HG03103 (cell line): ENCODE data around the gene POLR1C.
"Not testable (repeated sequence)": the region's sequence is repeated elsewhere in the genome, so short reads cannot be mapped to it uniquely, and the experiment has no call there.

Experiments used
- ATAC-seq: cut with Tn5 transposase; IDR thresholded peaks from one replicate; pipeline ENCODE4 v1.9.1; 2021; ENCODE audit warnings: low read depth; ENCODE audit not compliant: unreplicated experiment

POLR1C gene

DNA sequence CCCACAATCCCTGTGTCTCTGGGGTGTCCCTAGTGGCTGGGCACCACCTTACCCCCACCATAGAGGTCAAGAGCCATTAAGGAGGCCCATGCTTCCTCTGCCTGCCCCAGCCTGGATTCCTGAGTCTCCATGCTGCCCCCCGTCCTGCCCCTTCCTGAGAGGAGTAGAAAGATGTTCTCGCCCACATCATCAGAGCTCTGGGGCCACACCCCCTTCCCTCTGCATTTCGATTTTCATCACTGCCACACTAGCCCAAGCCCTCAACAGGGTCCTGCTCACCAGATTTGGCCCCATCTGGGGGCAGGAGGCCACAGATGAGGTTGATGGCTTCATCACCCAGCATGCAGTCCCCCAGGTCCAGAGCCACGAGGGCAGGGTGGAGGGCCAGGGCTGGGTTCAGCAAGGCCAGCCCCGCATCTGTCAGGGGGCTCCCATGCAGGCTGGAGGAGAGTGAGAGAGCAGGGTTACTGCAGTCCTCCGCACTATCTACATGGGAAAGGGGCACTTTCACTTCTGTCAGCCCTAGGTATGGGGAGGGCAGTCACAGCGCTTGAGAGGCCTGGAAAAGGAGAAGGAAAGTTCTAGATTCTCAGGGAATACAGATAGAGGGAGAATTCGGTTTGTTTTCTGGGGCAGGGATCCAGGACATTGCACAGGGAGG is 8.3 kb upstream of the POLR1C start:
- ATAC-seq = no peak

DNA sequence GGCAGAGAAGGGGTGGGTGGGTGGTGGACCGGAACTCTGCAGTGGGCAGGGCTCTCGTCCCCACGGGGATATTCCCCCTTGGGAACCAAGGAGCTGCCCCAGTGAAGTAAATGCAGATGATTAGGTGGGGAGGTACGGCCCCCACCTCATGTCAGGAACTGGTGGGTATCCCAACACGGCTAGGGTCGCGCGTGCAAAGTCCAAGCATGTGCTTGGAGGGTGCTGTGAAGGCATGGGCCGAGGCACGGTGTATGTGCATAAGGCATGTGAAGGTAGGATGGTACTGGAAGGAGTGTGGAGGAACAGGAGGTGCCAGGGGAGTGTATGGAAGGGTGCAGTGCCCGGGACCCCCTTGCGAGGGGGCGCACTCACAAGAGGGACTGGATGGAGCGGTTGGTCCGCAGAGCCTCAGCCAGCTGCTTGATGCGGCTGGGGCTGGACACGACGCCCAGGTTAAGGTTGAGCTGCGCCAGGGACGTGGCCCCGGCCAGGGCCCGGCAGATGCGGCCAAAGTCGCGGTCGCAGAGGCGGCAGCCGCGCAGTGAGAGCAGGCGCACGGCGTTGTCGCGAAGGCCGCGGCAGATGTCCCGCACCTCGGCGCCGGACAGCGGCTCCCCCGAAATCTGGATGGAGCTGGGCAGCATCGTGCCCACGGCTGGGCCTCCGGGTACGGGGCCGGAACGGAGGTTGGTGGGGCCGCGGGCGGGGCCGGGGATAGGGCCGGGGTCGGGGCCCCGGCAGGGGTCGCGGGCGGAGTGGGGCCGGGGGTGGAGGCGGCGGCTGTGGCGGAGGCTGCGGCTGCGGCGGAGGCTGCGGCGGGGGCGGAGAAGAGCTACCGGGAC is 7.5 kb upstream of the POLR1C start:
- ATAC-seq = no peak

DNA sequence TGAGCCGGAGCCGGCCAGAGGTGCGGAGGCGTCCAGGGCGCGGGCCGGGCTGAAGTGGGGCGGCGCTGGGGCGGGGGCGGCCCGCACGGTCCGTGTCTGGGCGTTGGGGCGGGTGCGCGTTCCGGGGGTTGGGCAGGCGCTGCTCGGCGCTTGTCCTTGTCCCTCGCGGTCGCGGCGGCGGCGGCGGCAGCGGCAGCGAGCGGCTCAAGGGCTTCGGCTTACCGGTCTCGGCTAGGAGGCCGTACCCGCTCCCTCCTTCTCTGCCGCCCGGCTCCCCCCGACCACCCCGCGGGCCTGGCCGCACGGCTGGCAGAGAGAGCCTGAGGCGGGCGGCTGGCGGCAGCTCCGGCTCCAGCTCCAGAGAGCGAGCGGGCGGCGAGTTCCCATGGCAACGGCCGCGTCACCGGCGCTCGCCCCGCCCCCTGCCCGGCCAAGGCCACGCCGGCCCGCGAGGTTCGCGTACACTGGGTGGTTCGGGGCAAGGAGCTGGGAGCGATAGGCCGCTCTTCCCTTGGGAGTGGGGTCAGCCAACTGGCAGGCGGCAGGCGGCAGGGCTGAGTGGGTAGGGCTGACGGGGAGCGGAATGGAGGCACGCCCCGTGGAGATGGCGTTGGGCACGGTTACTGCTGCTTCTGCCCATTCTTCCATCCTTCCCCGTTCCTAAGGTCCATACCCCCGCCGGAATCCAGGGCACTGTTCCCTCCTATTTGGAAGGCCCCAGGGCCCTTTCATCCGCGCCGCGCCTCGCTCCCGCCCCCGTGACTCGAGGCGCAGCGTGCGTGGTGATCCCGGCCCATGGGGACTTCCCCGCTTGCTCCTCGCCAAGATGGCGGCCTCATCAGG is 6.7 kb upstream of the POLR1C start, which contains the start of gene LRRC73:
Gene LRRC73, minus strand, starts transcription at position 363 of the 843 bp plus-strand sequence. CDS start 561 bp downstream, outside the sequence.
- no peak for ATAC-seq

DNA sequence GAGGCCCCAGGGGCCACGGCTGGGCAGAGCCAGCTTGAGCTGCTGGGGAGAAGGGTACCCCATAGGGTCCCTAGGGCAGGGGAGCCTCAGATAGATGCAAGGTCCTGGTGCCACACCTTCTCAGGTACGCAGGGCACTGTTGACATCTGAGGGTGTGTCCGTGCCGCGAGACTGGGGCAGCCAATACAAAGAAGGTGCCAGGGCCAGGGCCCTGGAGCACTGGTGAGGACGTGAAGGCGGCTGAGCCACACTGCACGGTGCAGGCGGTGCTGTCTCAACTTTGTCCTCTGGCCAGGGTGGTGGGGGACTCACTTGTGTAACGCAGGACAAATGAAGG is 6.1 kb upstream of the POLR1C start:
- no peak for ATAC-seq

DNA sequence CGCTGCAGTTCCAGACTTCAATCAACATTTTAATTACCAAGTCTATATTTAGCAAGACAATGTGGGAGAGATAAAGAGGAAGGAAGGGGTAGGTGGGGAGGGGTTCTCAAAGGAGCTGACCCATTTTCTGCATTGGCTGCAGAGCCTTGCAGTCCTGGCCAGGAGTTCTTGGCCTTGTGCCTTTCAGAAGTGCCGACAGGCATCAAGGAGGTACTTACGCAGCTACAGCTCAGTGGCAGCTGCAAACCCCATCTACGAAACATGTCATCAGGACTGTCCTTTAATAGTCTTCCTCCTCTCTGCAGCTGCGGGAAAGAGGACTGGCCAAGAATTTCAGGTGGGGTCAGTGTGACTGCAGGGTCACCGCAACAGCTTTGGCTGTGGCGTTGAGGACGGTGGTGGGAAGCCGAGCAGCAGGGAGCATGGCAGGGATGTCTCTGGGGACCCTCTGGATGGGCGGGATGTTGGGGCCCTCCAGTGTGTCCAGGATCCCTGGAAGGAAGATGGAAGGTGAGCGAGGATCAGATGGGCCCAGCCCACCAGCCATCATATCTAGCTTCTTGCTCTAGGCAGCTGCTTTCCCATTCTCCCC is 5.0 kb upstream of the POLR1C start:
- no peak for ATAC-seq

DNA sequence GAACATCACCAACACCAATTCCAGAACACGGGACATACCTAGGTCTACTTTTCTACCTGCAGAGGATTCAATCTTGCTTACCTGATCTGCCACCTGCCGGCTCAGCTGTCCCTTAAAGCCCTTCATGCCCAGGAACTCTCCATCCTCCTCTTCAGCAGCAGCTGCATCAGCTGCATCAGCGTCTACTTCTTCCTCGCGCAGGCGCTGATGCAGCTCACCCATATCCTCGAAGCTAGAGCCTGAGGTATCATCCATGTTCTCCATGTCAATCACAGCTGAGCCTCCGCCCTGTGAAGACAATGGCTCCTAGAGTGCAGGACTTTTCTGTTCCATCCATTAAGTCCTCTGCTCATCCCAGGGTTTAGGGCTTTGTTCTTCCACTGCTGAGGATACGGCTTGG is 1.1 kb upstream of the POLR1C start:
- no peak for ATAC-seq

DNA sequence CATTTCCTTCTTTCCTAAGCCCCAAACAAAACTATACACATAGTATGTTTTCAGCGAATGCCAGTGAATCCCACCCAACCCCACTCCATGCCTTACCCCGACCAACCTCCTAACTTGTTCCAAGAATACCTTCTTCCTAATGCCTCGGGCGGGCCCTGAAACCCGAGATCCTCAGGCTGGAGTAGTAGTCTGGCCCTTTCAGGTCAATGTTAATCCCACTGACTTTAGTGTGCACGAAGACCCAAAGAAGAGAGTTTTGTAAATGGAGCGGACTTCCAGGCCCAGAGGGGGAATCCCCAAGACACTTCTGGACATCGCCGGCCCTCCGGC is 557 bp upstream of the POLR1C start:
- ATAC-seq = no peak

DNA sequence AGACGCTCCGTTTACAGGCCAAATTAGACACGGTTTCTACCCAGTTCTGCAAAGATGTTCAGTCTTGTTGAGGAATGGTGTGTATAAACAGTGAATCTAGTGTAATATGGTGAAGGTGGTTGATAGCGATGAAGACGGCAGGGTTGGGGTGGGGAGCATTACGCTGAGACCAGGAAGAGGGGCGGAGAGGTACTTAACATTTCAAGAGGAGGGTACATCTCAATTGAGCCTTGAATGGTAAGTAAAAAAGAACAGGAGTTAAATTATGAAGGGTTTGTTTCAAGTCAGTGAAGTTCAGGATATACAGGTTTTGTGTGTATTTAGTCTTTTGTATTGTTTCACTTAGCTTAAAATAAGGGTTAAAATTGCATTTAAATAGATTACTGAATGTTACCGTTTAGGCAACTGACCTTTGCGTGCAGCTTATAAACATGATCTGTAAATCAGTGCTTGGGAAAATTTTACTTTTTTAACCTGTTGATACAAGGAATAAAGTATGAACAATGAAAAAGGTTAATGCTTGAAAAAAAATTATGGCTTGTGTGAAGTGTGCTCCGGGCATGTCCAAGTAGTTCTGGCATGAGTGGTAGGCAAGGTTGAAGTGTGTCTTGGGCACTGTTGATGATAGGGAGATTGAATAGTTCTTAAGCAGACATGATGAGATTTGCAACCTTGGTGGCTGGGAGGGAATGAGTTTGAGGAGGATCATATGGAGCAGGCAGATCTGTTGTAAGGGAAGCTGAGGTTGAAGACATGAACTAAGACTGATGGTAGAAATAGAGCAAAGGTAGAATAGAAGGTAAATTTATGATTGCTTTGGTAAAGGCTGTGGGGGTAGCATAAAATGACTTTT is 842 bp downstream of the POLR1C start:
- no peak for ATAC-seq

DNA sequence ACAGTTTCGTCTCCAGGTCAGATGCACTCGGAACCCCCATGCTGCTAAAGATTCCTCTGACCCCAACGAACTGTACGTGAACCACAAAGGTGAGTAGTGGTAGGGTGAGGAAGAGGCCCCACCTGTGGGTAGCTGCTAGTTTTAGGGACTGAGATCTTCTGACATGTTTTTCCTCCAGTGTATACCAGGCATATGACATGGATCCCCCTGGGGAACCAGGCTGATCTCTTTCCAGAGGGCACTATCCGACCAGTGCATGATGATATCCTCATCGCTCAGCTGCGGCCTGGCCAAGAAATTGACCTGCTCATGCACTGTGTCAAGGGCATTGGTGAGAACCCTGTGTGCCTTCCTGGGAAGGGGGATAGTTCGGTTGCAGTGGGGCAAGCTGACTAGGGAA is 3.2 kb downstream of the POLR1C start:
- no peak for ATAC-seq

DNA sequence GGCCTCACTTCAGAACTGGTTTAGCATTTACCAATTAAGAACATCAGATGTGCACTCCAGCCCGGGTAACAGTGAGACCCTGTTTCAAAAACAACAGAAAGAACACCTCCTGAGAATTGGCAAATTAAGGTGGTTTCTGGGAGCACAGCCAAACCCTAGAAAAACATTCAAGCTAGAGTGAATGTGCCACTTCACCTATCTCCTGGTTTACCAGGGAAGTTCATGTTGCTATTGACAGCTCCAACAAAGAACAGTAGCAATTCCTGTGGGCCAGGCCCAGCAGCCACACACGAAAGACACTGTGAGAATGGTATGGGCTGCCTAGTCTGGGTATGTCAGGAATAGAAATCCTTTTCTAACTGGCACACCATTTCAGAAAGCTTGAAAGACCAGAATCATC is 4.9 kb downstream of the POLR1C start:
- no peak for ATAC-seq

DNA sequence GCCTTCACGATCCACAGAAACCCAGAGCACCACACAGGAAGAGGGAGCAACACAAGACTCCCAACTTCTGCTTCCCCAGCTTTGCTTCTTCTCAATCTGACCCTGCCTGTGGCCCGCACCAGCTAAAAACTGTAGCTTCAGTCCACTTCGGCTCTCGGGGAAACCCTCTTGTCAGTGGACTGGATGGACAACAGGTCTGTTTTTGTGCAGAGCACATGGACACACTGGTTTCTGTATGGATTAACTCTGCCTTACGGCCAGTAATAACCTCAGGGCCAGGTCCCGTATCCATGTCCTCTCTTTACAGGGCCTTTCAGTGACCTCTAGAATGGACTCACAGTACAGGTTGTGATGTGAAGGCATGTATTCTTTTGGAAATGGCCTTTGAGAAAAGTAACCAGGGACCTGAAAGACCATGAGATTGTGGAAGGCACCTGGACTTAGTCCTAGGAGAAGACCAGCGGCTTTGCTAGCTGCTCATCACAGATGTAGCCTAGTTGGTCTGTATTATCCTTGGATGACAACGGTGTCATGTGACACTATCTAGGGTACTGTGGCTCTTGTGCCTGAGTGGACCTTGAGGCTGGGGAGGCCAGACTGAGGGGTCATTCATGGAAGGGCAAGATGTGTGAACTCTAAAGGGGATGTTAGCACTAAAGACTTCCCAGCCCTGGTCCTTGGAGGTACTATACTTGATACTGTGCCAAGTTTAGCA is 5.8 kb downstream of the POLR1C start:
- no peak for ATAC-seq

DNA sequence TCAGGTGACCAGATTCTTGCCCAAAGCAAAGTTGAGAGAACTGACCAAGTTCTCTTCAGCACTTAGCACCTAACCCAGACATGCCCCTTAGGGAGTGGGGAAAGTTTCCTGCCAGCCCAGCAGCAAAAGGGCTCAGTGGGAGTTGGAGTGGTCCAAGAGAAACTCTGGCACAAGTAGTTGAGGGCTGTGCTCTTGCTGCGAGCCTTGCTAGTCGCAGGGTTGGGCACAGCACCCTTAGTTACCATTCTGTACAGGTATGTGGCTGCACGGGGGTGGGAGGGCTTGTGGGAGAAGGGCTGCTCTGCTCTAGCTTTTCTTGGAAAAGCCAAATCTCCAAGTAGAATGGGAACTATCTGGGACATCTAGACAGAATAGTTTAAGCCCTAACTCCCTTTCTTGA is 6.4 kb downstream of the POLR1C start:
- no peak for ATAC-seq

DNA sequence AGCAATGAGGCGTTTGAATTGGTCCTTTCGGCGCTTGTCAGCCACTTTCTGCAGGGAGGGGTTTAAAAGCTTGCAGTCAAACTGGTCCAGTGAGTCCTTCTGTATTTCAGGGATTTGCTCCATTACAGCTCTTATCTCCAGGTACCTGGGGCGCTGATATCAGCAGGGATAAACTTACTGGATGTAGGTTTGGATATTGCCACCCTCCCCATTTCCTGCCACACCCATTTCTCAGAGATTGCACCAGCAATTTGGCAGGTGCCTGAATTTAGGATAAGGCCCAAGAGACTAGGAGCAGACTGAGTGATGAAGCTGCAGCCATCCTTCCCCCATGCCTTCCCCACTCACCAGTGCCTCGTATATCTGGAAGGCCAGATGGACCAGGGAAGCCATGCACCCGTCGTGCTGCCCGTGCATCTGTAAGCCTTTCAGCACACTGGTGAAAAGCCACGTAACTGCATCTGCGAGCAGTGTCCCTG is 7.6 kb downstream of the POLR1C start:
- ATAC-seq = no peak

DNA sequence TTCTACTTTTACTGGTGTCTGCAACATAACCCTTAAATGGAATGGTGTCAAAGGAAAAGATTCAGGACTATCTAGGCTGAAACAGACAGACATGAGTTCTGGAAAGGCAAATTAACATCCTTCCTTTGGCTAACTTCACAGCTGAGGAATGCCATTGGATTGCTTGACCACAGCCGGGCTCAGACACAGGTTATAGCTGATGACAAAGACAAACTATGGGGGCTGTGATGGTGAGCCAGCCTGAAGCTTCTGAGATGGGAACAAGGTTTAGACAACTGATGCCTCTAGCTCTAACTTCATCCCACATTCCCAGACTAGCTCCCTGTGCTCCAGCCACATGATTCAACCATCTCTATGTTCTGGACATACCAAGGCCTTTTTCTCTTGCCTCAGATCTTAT is 15.3 kb downstream of the POLR1C start:
- ATAC-seq = no peak

DNA sequence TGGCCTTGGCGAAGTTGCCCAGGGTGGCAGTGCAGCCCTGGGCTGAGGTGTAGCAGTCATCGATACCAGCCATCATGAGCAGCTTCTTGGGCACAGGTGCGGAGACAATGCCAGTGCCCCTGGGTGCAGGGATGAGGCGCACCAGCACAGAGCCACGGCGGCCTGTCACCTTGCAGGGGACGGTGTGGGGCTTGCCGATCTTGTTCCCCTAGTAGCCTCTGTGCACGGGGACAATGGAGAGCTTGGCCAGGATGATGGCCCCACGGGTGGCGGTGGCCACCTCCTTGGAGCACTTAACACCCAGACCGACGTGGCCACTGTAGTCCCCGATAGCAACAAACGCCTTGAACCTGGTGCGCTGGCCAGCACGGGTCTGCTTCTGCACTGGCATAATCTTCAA is 22.1 kb downstream of the POLR1C start:
- not testable (repeated sequence) for ATAC-seq

DNA sequence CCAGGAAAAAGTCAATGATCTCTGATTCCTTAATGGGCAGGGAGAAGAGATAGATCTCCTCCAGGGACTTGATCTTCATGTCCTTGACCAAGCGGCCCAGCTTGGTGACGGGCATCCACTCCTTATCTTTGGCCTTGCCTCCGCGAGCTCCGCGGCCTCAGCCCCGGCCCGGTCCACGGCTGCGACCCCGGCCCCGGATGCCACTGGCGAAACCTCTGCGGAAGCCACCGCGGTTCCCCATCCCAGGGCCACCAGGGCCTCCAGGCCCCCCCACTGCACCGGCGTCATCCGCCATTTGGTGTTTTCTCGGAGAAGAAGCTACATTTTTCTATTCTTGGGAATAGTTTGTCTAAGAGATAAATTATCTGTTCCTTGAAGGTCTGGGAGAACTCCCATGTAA is 22.5 kb downstream of the POLR1C start:
- ATAC-seq = not testable (repeated sequence)

DNA sequence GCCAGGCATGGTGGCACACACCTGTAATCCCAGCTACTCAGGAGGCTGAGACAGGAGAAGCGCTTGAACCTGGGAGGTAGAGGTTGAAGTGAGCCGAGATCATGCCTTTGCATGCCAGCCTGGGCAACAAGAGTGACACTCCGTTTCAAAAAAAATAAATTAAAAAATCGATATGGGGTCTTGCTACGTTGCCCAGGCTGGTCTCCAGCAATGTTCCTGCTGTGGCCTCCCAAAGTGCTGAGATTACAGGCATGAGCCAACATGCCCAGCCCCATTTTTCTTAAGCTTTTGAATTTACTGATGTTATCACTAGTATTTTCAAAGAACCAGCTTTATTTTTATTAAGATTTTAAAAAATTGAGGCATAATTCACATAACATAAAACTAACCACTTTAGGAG is 23.6 kb downstream of the POLR1C start:
- ATAC-seq = no peak

DNA sequence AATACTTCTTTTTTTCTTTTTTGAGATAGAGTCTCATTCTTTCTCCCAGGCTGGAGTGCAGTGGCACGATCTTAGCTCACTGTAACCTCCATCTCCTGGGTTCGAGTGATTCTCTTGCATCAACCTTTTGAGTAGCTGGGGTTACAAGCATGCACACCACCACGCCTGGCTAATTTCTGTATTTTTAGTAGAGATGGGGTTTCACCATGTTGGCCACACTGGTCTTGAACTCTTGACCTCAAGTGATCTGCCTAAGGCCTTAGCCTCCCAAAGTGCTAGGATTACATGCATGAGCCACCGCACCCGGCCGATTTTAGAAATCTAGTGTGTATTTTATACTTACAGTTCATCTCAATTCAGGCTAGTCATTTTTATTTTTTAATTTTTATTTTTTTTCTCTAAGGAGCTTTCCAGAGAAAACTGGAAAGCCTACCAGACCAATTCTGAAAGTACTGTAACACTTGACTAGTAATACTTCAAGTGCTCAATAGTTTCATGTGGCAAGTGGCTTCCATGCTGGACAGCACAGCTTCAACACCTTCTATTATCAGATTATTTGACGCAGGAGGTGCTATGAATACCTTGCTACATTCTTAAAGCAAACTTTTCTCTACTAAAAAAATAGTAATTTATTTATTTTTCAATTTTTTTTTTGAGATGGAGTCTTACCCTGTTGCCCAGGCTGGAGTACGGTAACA is 25.0 kb downstream of the POLR1C start:
- no peak for ATAC-seq

DNA sequence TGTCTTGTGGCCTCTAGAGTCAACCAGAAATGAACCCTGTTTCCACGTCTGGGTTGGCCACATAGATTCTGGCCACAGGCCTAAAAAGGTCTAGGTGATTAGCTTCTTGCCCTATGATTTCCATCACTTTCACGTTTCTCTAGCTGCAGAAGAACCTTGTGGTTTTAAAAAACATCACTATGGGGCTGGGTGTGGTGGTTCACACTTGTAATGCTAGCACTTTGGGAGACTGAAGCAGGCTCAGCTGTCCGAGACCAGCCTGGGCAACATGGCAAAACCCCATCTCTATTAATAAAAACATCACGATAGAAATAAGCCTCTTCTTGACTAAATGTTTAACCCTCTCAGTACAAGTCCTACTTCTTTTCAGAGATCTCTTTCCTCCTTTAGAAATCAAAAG is 27.6 kb downstream of the POLR1C start:
- no peak for ATAC-seq
